Measurements from ENCODE around the gene PANK4.

Gene PANK4

GRCh38 chr1:2492091-2492490 lies 34.3 kb downstream of the PANK4 start:
- Histone ChIP-seq H4K20me1 (ENCODE audit: insufficient read depth) (no peaks in the 10 kb centered on the region), H3K79me2 (ENCODE audit: insufficient read depth, low read depth) (no peaks in the 10 kb centered on the region), H3K36me3 (ENCODE audit: insufficient read depth) (no peaks in the 10 kb centered on the region), H3K27ac (no peak overlapping the region), H3K9ac (no peak overlapping the region), H3K4me1 (ENCODE audit: low read depth, poor library complexity, severe bottlenecking) (no peaks in the 10 kb centered on the region), H2AFZ (ENCODE audit: low read depth) (no peak overlapping the region), H3K4me2 (no peak overlapping the region), H3K4me3 (IDR thresholded peaks at IDR 0.05; ENCODE audit: insufficient read depth, low read depth, low read length) (no peak overlapping the region), H3K27me3 (ENCODE audit: insufficient read depth, low read depth) (peaks cover 95% of the 10 kb centered on the region)
- TF ChIP-seq CTCF (conservative IDR thresholded peaks at IDR 0.05; ENCODE audit: low read depth, low read length): no peak

GRCh38 chr1:2489615-2490014 lies 36.8 kb downstream of the PANK4 start:
- Histone ChIP-seq H3K27ac (no peak overlapping the region), H4K20me1 (ENCODE audit: insufficient read depth) (no peaks in the 10 kb centered on the region), H3K4me2 (no peak overlapping the region), H3K36me3 (ENCODE audit: insufficient read depth) (no peaks in the 10 kb centered on the region), H3K4me3 (IDR thresholded peaks at IDR 0.05; ENCODE audit: insufficient read depth, low read depth, low read length) (no peak overlapping the region), H3K27me3 (ENCODE audit: insufficient read depth, low read depth) (peaks cover 91% of the 10 kb centered on the region), H2AFZ (ENCODE audit: low read depth) (no peak overlapping the region), H3K4me1 (ENCODE audit: low read depth, poor library complexity, severe bottlenecking) (no peaks in the 10 kb centered on the region), H3K9ac (no peak overlapping the region), H3K79me2 (ENCODE audit: insufficient read depth, low read depth) (no peaks in the 10 kb centered on the region)
- no peak for TF ChIP-seq CTCF (conservative IDR thresholded peaks at IDR 0.05; ENCODE audit: low read depth, low read length)

GRCh38 chr1:2488688-2489087 lies 37.7 kb downstream of the PANK4 start:
- Histone ChIP-seq H3K79me2 (ENCODE audit: insufficient read depth, low read depth) (no peaks in the 10 kb centered on the region), H3K4me1 (ENCODE audit: low read depth, poor library complexity, severe bottlenecking) (no peaks in the 10 kb centered on the region), H4K20me1 (ENCODE audit: insufficient read depth) (no peaks in the 10 kb centered on the region), H3K27ac (no peak overlapping the region), H3K27me3 (ENCODE audit: insufficient read depth, low read depth) (peaks cover 90% of the 10 kb centered on the region), H3K4me2 (no peak overlapping the region), H3K36me3 (ENCODE audit: insufficient read depth) (no peaks in the 10 kb centered on the region), H3K4me3 (IDR thresholded peaks at IDR 0.05; ENCODE audit: insufficient read depth, low read depth, low read length) (no peak overlapping the region), H3K9ac (no peak overlapping the region), H2AFZ (ENCODE audit: low read depth) (no peak overlapping the region)
- TF ChIP-seq CTCF (conservative IDR thresholded peaks at IDR 0.05; ENCODE audit: low read depth, low read length): no peak

- H3K4me3 ChIP-seq (IDR thresholded peaks at IDR 0.05; ENCODE audit: insufficient read depth, low read depth, low read length): no peak overlapping the region
- H3K4me2 ChIP-seq: no peak overlapping the region
- H4K20me1 ChIP-seq (ENCODE audit: insufficient read depth): no peaks in the 10 kb centered on the region
- no peaks in the 10 kb centered on the region for H3K36me3 ChIP-seq (ENCODE audit: insufficient read depth)
- TF ChIP-seq CTCF (conservative IDR thresholded peaks at IDR 0.05; ENCODE audit: low read depth, low read length): no peak
- no peaks in the 10 kb centered on the region for H3K79me2 ChIP-seq (ENCODE audit: insufficient read depth, low read depth)
- no peak overlapping the region for H3K27ac ChIP-seq
- peaks cover 70% of the 10 kb centered on the region for H3K27me3 ChIP-seq (ENCODE audit: insufficient read depth, low read depth)
- H3K4me1 ChIP-seq (ENCODE audit: low read depth, poor library complexity, severe bottlenecking): no peaks in the 10 kb centered on the region
- no peak overlapping the region for H2AFZ ChIP-seq (ENCODE audit: low read depth)
- no peak overlapping the region for H3K9ac ChIP-seq
These were observed 39.8 kb downstream of the PANK4 start for GRCh38 chr1:2486558-2486957.

All from KMS-11 (cell line).